ENCODE measurements around the gene EDNRA. TPM values are rescaled to one million over a fixed set of nuclear protein-coding genes. Genes with fewer than 3 reads are reported as not detected.

Gene EDNRA
- total and polyA plus RNA-seq, 9 of the 15 experiments (the other 6 are each of a cell fraction or from before 2014, with no cell fraction given) = not detected

GRCh38 chr4:147546349-147546748, 65.5 kb downstream of the EDNRA start (continued):
- TF ChIP-seq, protein P1, sequence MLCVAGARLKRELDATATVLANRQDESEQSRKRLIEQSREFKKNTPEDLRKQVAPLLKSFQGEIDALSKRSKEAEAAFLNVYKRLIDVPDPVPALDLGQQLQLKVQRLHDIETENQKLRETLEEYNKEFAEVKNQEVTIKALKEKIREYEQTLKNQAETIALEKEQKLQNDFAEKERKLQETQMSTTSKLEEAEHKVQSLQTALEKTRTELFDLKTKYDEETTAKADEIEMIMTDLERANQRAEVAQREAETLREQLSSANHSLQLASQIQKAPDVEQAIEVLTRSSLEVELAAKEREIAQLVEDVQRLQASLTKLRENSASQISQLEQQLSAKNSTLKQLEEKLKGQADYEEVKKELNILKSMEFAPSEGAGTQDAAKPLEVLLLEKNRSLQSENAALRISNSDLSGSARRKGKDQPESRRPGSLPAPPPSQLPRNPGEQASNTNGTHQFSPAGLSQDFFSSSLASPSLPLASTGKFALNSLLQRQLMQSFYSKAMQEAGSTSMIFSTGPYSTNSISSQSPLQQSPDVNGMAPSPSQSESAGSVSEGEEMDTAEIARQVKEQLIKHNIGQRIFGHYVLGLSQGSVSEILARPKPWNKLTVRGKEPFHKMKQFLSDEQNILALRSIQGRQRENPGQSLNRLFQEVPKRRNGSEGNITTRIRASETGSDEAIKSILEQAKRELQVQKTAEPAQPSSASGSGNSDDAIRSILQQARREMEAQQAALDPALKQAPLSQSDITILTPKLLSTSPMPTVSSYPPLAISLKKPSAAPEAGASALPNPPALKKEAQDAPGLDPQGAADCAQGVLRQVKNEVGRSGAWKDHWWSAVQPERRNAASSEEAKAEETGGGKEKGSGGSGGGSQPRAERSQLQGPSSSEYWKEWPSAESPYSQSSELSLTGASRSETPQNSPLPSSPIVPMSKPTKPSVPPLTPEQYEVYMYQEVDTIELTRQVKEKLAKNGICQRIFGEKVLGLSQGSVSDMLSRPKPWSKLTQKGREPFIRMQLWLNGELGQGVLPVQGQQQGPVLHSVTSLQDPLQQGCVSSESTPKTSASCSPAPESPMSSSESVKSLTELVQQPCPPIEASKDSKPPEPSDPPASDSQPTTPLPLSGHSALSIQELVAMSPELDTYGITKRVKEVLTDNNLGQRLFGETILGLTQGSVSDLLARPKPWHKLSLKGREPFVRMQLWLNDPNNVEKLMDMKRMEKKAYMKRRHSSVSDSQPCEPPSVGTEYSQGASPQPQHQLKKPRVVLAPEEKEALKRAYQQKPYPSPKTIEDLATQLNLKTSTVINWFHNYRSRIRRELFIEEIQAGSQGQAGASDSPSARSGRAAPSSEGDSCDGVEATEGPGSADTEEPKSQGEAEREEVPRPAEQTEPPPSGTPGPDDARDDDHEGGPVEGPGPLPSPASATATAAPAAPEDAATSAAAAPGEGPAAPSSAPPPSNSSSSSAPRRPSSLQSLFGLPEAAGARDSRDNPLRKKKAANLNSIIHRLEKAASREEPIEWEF (CRISPR knock-in tag; IDR thresholded peaks at IDR 0.05) = no peak
- no peak for TF ChIP-seq ZNF561 (CRISPR knock-in tag; conservative IDR thresholded peaks at IDR 0.05)

GRCh38 chr4:147547314-147548056, 66.6 kb downstream of the EDNRA start:
- no peak overlapping the region for H3K9ac ChIP-seq (ENCODE audit: insufficient read depth in 1 of 2, low read depth in 2 of 2, low read length in 2 of 2)
- no TSS peak for BruUV-seq (replicated peaks)
- WGBS (ENCODE audit: insufficient coverage, low coverage, missing lambda C conversion rate) = 0% methylated on average over 4 of the region's 4 CpGs
- no peak for FAIRE-seq
- H3K4me1 ChIP-seq (replicated peaks in 1 of 2; ENCODE audit: control insufficient read depth in 2 of 2, insufficient read depth in 2 of 2, low read length in 2 of 2) = no peaks in the 10 kb centered on the region
- no peaks in the 10 kb centered on the region for H4K20me1 ChIP-seq (replicated peaks; ENCODE audit: control insufficient read depth, insufficient read depth, low read length)
- no peak for DNase-seq (ENCODE audit: extremely low read depth in 1 of 4, low spot score in 3 of 4)
- no peak overlapping the region for H3K4me3 ChIP-seq
- no peaks in the 10 kb centered on the region for H3K79me2 ChIP-seq (ENCODE audit: control insufficient read depth, insufficient read depth, low read length)
- H2AFZ ChIP-seq (ENCODE audit: low read depth, low read length) = no peak overlapping the region
- POLR2A ChIA-PET = no interaction called here
- intact Hi-C loops (cut with micrococcal nuclease) = no loop called here
- no peaks in the 10 kb centered on the region for H3K9me1 ChIP-seq (ENCODE audit: control insufficient read depth, insufficient read depth, low read length)
- in situ Hi-C loops (cut with MboI) = no loop called here
- no peaks in the 10 kb centered on the region for H3K36me3 ChIP-seq (ENCODE audit: control insufficient read depth, insufficient read depth, low read length)
- no peaks in the 10 kb centered on the region for H3K9me3 ChIP-seq (replicated peaks; ENCODE audit: control insufficient read depth, insufficient read depth, low read depth, low read length)
- no peak for ATAC-seq
- CTCF ChIA-PET (ENCODE audit: low intra/inter-chr PET ratio) = no interaction called here
- H3K27me3 ChIP-seq (ENCODE audit: control insufficient read depth in 2 of 2, insufficient read depth in 2 of 2, low read length in 2 of 2) = no peaks in the 10 kb centered on the region
- no peak overlapping the region for H3K4me2 ChIP-seq (ENCODE audit: insufficient read depth, low read length)
- TF ChIP-seq TGIF2 (CRISPR knock-in tag; IDR thresholded peaks at IDR 0.05) (no peak), SP2 (IDR thresholded peaks at IDR 0.05; ENCODE audit: extremely low read depth, low read depth, low read length, poor library complexity, severe bottlenecking) (no peak), RBM17 (IDR thresholded peaks at IDR 0.05; ENCODE audit: borderline replicate concordance, low read depth, low read length) (no peak)
- TF ChIP-seq, protein P2, sequence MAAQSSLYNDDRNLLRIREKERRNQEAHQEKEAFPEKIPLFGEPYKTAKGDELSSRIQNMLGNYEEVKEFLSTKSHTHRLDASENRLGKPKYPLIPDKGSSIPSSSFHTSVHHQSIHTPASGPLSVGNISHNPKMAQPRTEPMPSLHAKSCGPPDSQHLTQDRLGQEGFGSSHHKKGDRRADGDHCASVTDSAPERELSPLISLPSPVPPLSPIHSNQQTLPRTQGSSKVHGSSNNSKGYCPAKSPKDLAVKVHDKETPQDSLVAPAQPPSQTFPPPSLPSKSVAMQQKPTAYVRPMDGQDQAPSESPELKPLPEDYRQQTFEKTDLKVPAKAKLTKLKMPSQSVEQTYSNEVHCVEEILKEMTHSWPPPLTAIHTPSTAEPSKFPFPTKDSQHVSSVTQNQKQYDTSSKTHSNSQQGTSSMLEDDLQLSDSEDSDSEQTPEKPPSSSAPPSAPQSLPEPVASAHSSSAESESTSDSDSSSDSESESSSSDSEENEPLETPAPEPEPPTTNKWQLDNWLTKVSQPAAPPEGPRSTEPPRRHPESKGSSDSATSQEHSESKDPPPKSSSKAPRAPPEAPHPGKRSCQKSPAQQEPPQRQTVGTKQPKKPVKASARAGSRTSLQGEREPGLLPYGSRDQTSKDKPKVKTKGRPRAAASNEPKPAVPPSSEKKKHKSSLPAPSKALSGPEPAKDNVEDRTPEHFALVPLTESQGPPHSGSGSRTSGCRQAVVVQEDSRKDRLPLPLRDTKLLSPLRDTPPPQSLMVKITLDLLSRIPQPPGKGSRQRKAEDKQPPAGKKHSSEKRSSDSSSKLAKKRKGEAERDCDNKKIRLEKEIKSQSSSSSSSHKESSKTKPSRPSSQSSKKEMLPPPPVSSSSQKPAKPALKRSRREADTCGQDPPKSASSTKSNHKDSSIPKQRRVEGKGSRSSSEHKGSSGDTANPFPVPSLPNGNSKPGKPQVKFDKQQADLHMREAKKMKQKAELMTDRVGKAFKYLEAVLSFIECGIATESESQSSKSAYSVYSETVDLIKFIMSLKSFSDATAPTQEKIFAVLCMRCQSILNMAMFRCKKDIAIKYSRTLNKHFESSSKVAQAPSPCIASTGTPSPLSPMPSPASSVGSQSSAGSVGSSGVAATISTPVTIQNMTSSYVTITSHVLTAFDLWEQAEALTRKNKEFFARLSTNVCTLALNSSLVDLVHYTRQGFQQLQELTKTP (IDR thresholded peaks at IDR 0.05; ENCODE audit: low read depth in 1 of 2, partially characterized antibody in 2 of 2) = no peak
- no peak overlapping the region for H3K27ac ChIP-seq (ENCODE audit: extremely low read depth, low read depth, low read length)
